Right lobe of liver (tissue), 6 donors: ENCODE measurements around the gene EPHA4. TPM values are rescaled to one million over a fixed set of nuclear protein-coding genes. Genes with fewer than 3 reads are reported as not detected.

Experiments
- ATAC-seq, 4 donors: fragments of 200-7000 bp; cut with Tn5 transposase; one replicate each; pipeline ENCODE4 v1.9.1; 2020; ENCODE audit warnings: mild to moderate bottlenecking in 4 of 4, moderate library complexity in 4 of 4
- DNase-seq, 3 donors: peaks; one replicate each; pipeline ENCODE4 v3.0.0-alpha.2; 2020
- H3K27ac ChIP-seq, 3 donors: fragments of 200-600 bp; one replicate each; pipeline ENCODE4 v1.8.0; 2022
- H3K27me3 ChIP-seq, 2 donors: fragments of 200-600 bp; one replicate each; pipeline ENCODE4 v1.8.0; 2022
- H3K36me3 ChIP-seq, 4 donors: fragments of 200-600 bp; sonication (generic) in 1 of 4; one replicate each; pipeline versions ENCODE4 v1.5.1 to v1.8.0; 2017 to 2022; ENCODE audit warnings: control low read depth in 1 of 4
- H3K4me1 ChIP-seq, 4 donors: fragments of 200-600 bp; sonication (generic) in 1 of 4; one replicate each; pipeline versions ENCODE4 v1.5.1 to v1.8.0; 2017 to 2022; ENCODE audit warnings: control low read depth in 1 of 4
- H3K4me3 ChIP-seq, 3 donors: fragments of 200-600 bp; one replicate each; pipeline ENCODE4 v1.8.0; 2022
- H3K9me3 ChIP-seq, 4 donors: fragments of 200-600 bp; sonication (generic) in 1 of 4; one replicate each; pipeline versions ENCODE4 v1.5.1 to v1.8.0; 2017 to 2022; ENCODE audit warnings: control low read depth in 1 of 4
- CTCF ChIP-seq, 4 donors: fragments of 200-600 bp in 3 of 4; fragments of 450-650 bp in 1 of 4; IDR thresholded peaks; one replicate each; pipeline versions ENCODE4 v1.5.1 to v1.8.0; 2016 to 2022; ENCODE audit warnings: antibody characterized with exemption in 4 of 4, mild to moderate bottlenecking in 2 of 4
- POLR2A ChIP-seq: fragments of 450-650 bp; IDR thresholded peaks from one replicate; pipeline ENCODE4 v1.6.1; 2017; ENCODE audit warnings: antibody characterized with exemption, mild to moderate bottlenecking
- WGBS: methylation state at CpG from one replicate; pipeline ENCODE4 v1.1.6; 2018; ENCODE audit warnings: low coverage, low lambda C conversion rate; ENCODE audit not compliant: insufficient coverage; ENCODE audit errors: missing lambda C conversion rate; 5-methylcytosine and 5-hydroxymethylcytosine counted together
- intact Hi-C, 2 donors: fragments of 100-400 bp; cut with DNase I; formaldehyde crosslinking; loops; one replicate each; pipeline versions ENCODE4 v1.11.2 to v1.14.1; 2022
- total RNA-seq, 6 experiments: library from RNA; depleted of rRNA in 2 of 6; stranded (reverse); fragments of >200 nt in 2 of 6; fragmentation: NEBNext Ultra II Directional in 3 of 6; extraction: Animal tissue kit (Norgen Biotek cat#: 25700) in 3 of 6; gene quantifications; one replicate each; pipeline versions ENCODE4 v1.1.0 to v1.2.4, GENCODE V29; 2016 to 2023
- donor health status: DM: no; HTN: yes; CAD: no.
- donor health status: DM: no; HTN: no; CAD: no.
- donor health status: DM: no; HTN: no; CAD: no.
- donor health status: DM: no; HTN: yes; CAD: no.
- donor health status: DM: no; HTN: yes; CAD: no.

EPHA4 gene
- total RNA-seq, 6 experiments from 2014 or later = 0.61 to 2.9 (median 1.0) TPM

DNA sequence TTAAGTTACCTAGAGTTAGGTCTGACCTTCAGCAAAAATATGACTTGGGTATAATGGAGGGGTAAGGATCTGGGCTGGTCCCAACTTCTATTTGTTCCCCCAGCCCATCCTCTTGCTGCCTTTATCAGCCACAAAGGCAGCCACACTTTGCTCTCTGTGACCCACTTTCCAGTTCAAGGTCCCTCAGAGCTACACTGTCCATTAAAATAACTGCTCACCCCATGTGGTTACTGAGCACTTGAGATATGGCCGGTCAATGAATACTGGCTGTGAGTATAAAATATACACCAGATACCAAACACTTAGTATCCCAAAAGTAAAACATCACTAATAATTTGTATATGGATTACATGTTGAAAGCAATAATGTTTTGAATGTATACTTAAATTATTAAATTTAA lies 67.2 kb downstream of the EPHA4 start:
- 100% methylated on average over 1 of the region's 1 CpG for WGBS
- intact Hi-C loops = no loop called here
- Histone ChIP-seq H3K36me3 (no peaks in the 10 kb centered on the region), H3K9me3 (no peaks in the 10 kb centered on the region), H3K4me3 (no peak overlapping the region), H3K27me3 (no peaks in the 10 kb centered on the region), H3K4me1 (no peaks in the 10 kb centered on the region), H3K27ac (no peak overlapping the region)
- no peak for DNase-seq
- ATAC-seq = no peak
- TF ChIP-seq POLR2A (no peak), CTCF (IDR thresholded peaks at IDR 0.05) (no peak)

DNA sequence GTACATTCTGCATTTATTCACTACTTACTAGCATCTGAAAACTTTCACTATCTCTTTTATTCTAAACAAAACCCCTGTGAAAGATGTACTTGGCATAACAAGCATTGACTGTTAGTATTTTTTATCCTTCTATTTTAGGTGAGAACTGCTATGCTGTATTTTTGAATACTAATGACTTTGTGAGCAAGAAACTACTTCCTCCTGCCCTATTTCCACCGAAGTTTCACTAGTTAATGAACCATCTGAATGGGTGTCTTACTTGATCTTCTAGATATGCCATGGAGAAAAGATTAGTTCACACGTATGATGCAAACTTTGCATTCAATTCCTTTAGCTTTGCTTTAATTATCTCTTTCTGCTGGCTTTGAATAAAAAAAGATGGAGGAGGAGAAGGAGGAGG lies 68.1 kb downstream of the EPHA4 start:
- Histone ChIP-seq H3K9me3 (no peaks in the 10 kb centered on the region), H3K36me3 (no peaks in the 10 kb centered on the region), H3K4me1 (no peaks in the 10 kb centered on the region), H3K27ac (no peak overlapping the region), H3K4me3 (no peak overlapping the region), H3K27me3 (no peaks in the 10 kb centered on the region)
- 18% methylated on average over 2 of the region's 2 CpGs for WGBS
- TF ChIP-seq POLR2A (no peak), CTCF (IDR thresholded peaks at IDR 0.05) (no peak)
- ATAC-seq = no peak
- no peak for DNase-seq
- intact Hi-C loops = no loop called here

DNA sequence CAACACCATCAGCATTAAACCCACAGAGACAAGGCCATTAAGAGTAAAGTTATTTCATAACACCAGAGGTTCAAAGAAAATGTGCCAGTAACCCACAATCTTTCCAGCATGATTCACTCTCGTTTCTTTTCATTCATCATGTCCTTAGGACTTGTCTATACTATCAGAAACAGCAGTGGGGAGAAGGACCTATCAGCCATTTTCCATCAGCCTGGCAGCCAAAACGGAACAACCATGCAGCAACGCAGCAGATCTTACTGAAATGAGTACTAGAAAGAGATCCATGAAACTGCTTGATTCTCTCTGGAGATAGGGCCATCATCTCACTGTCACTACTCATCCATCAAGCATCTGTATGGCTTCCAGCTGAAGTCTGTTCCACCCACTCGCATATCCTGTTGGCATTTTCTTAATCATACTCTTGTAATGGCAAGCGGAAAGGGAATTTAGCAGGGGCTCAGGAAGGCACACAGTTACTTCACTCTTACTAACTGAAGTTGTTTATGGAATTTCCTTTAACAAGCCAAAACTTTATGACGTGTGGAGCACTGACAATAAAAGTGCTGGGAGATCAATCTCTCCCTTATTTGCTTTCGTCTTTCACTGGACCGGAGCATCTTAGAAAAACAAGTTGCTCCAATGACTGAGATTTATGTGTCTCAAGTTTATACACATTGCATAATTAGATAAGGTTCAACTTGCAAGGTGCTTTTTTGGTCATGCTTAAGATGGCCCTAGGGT lies 69.7 kb downstream of the EPHA4 start:
- Histone ChIP-seq H3K36me3 (no peaks in the 10 kb centered on the region), H3K27ac (no peak overlapping the region), H3K27me3 (no peaks in the 10 kb centered on the region), H3K4me3 (no peak overlapping the region), H3K4me1 (no peaks in the 10 kb centered on the region), H3K9me3 (no peaks in the 10 kb centered on the region)
- 52% methylated on average over 8 of the region's 8 CpGs for WGBS
- intact Hi-C loops = no loop called here
- TF ChIP-seq POLR2A (no peak), CTCF (IDR thresholded peaks at IDR 0.05) (no peak)
- DNase-seq (no peak), ATAC-seq (no peak)

DNA sequence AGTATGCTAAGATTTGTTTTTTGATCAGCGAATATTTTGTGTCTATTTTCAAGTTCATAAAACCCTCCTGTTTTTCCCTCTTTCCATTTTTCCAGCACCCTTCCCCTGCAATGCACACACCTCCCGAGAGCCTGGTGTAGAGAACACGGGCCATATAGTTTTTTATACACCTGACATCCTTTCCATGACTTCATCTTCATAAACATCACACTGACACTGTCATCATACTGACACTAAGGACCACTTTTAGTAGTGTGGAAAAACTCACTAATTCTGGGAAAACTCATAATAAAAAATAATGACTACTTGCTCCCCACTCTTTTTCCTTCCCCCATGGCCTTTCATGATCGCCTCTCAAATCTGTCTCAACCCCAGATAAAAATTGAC lies 70.2 kb downstream of the EPHA4 start:
- no peak overlapping the region for H3K4me3 ChIP-seq
- TF ChIP-seq CTCF (IDR thresholded peaks at IDR 0.05) (no peak), POLR2A (no peak)
- WGBS = 47% methylated on average over 4 of the region's 4 CpGs
- H3K27me3 ChIP-seq = no peaks in the 10 kb centered on the region
- H3K4me1 ChIP-seq = no peaks in the 10 kb centered on the region
- intact Hi-C loops = no loop called here
- DNase-seq (no peak), ATAC-seq (no peak)
- no peaks in the 10 kb centered on the region for H3K36me3 ChIP-seq
- no peak overlapping the region for H3K27ac ChIP-seq
- H3K9me3 ChIP-seq = no peaks in the 10 kb centered on the region
